GM12892 (cell line): ENCODE results near the gene RPL28.

Source experiments
- POLR2A ChIP-seq: IDR thresholded peaks from 2 replicates; pipeline ENCODE4 v1.6.1; 2011; ENCODE audit warnings: low read depth, low read length, control low read depth
- POLR2AphosphoS5 ChIP-seq: IDR thresholded peaks from 2 replicates; pipeline ENCODE4 v1.6.1; 2011; ENCODE audit warnings: low read depth, low read length, control low read depth
- TAF1 ChIP-seq: IDR thresholded peaks from 2 replicates; pipeline ENCODE4 v1.6.1; 2011; ENCODE audit warnings: low read depth, mild to moderate bottlenecking, control low read depth, low read length, borderline replicate concordance

- no peak for TF ChIP-seq POLR2A
- TF ChIP-seq POLR2AphosphoS5 = no peak
- TF ChIP-seq TAF1 = no peak
These were observed 38.2 kb upstream of the RPL28 start for GRCh38 chr19:55347442-55348009.
